Keratinocyte (primary cell): Measurements from ENCODE around the gene RRP36. TPM values are rescaled to one million over a fixed set of nuclear protein-coding genes. Genes with fewer than 3 reads are reported as not detected.

Experiments used
- DNase-seq: peaks from one replicate; pipeline ENCODE4 v3.0.0-alpha.2; 2011; ENCODE audit warnings: low read depth, missing footprints, low spot score
- FAIRE-seq: peaks from 2 replicates; lab custom pipeline; 2011; peaks lifted over from hg19 to GRCh38; lab: Jason Lieb, UNC
- H2AFZ ChIP-seq: 2 replicates; pipeline ENCODE4 v1.6.0; 2012; ENCODE audit warnings: low read length, control low read depth, inconsistent platforms; ENCODE audit not compliant: control insufficient read depth
- H3K27ac ChIP-seq: 2 replicates; pipeline ENCODE4 v1.5.1; 2011; ENCODE audit warnings: low read length; ENCODE audit not compliant: control insufficient read depth, insufficient read depth
- H3K27me3 ChIP-seq: 3 replicates; pipeline ENCODE4 v1.6.0; 2011; ENCODE audit warnings: low read length; ENCODE audit not compliant: control insufficient read depth, insufficient read depth; ENCODE audit errors: extremely low read depth
- H3K36me3 ChIP-seq, 2 experiments: 2 replicates in 1 of 2; 3 replicates in 1 of 2; pipeline ENCODE4 v1.5.1; 2011; ENCODE audit warnings: low read length in 2 of 2, mild to moderate bottlenecking in 1 of 2; ENCODE audit not compliant: control insufficient read depth in 2 of 2, insufficient read depth in 2 of 2; ENCODE audit errors: extremely low read depth in 1 of 2
- H3K4me1 ChIP-seq: 3 replicates; pipeline ENCODE4 v1.5.1; 2011; ENCODE audit warnings: low read length; ENCODE audit not compliant: control insufficient read depth, insufficient read depth; ENCODE audit errors: extremely low read depth
- H3K4me2 ChIP-seq: 3 replicates; pipeline ENCODE4 v1.6.0; 2011; ENCODE audit warnings: low read depth, low read length; ENCODE audit not compliant: control insufficient read depth, insufficient read depth; ENCODE audit errors: extremely low read depth
- H3K4me3 ChIP-seq, 3 experiments: fragments of 200-600 bp in 1 of 3; sonication (generic) in 1 of 3; 2 replicates in 2 of 3; 3 replicates in 1 of 3; pipeline ENCODE4 v1.5.1; 2011 to 2016; ENCODE audit warnings: low read length in 3 of 3, mild to moderate bottlenecking in 3 of 3, control low read depth in 2 of 3, inconsistent platforms in 1 of 3, low read depth in 1 of 3, mixed read lengths in 1 of 3, mixed run types in 1 of 3, moderate library complexity in 1 of 3; ENCODE audit not compliant: control insufficient read depth in 2 of 3, insufficient read depth in 2 of 3; ENCODE audit errors: extremely low read depth in 1 of 3
- H3K79me2 ChIP-seq: 2 replicates; pipeline ENCODE4 v1.6.0; 2012; ENCODE audit warnings: low read length; ENCODE audit not compliant: control insufficient read depth, insufficient read depth
- H3K9ac ChIP-seq: 3 replicates; pipeline ENCODE4 v1.6.0; 2011; ENCODE audit warnings: low read length; ENCODE audit not compliant: control insufficient read depth, insufficient read depth; ENCODE audit errors: extremely low read depth
- H3K9me1 ChIP-seq: 3 replicates; pipeline ENCODE4 v1.6.0; 2011; ENCODE audit warnings: low read length; ENCODE audit not compliant: control insufficient read depth, insufficient read depth; ENCODE audit errors: extremely low read depth
- H3K9me3 ChIP-seq: 2 replicates; pipeline ENCODE4 v1.5.1; 2012; ENCODE audit warnings: low read depth, low read length; ENCODE audit not compliant: control insufficient read depth
- H4K20me1 ChIP-seq: 3 replicates; pipeline ENCODE4 v1.6.0; 2011; ENCODE audit warnings: low read length; ENCODE audit not compliant: control insufficient read depth, insufficient read depth; ENCODE audit errors: extremely low read depth
- EZH2 ChIP-seq: IDR thresholded peaks from one replicate; pipeline ENCODE4 v1.6.1; 2012; ENCODE audit warnings: inconsistent platforms, mild to moderate bottlenecking, low read length, moderate library complexity
- dilution Hi-C: fragments of 300-500 bp; cut with MboI; formaldehyde crosslinking; loops from one replicate; pipeline ENCODE4 v1.7.0; 2020; ENCODE audit warnings: low sequenced_read_pairs; ENCODE audit not compliant: extremely low pct_ligation_motif_present
- polyA plus RNA-seq, 5 experiments: library from polyadenylated mRNA; depleted of rRNA in 3 of 5; stranded (reverse) in 3 of 5; stranded (forward) in 1 of 5; unstranded in 1 of 5; fragments of >200 nt; gene quantifications; 1 replicate in 1 of 5; 2 replicates in 3 of 5; 3 replicates in 1 of 5; pipeline versions ENCODE4 v1.2.1 to v1.2.3, GENCODE V29; 2011 to 2012; ENCODE audit warnings: missing spikeins in 2 of 5, low read depth in 1 of 5, low replicate concordance in 1 of 5
- TF ChIP-seq, protein P1 (sequence below), 3 experiments: IDR thresholded peaks in 1 of 3; conservative IDR thresholded peaks in 1 of 3; optimal IDR thresholded peaks in 1 of 3; 2 replicates in 2 of 3; 3 replicates in 1 of 3; pipeline versions ENCODE3 to v1.5.1; 2011; ENCODE audit warnings: low read length in 3 of 3, mild to moderate bottlenecking in 3 of 3, moderate library complexity in 2 of 3, control low read depth in 1 of 3, inconsistent platforms in 1 of 3; ENCODE audit not compliant: insufficient read depth in 2 of 3; ENCODE audit errors: extremely low read depth in 1 of 3

Gene RRP36
- polyA plus RNA-seq, 1 donor (not counting 4 experiments of a cell fraction or from before 2014, with no cell fraction given): 67.5 TPM

GRCh38 chr6:43077981-43078511 lies 56.6 kb downstream of the RRP36 start:
- Histone ChIP-seq H2AFZ (no peak overlapping the region), H3K4me1 (peaks cover 14% of the 10 kb centered on the region), H3K79me2 (peaks cover 65% of the 10 kb centered on the region), H3K27ac (peak overlapping the region; percentile 83), H3K36me3 (peaks cover 0 to 3% of the 10 kb centered on the region in 2 experiments), H4K20me1 (no peaks in the 10 kb centered on the region), H3K4me3 (peak overlapping the region; percentile 75 to 92 (median 80)), H3K9me1 (no peaks in the 10 kb centered on the region), H3K9ac (peak overlapping the region; percentile 91), H3K4me2 (peak overlapping the region; percentile 89), H3K9me3 (no peaks in the 10 kb centered on the region), H3K27me3 (no peaks in the 10 kb centered on the region)
- DNase-seq: no peak
- FAIRE-seq: no peak
- TF ChIP-seq, protein P1, sequence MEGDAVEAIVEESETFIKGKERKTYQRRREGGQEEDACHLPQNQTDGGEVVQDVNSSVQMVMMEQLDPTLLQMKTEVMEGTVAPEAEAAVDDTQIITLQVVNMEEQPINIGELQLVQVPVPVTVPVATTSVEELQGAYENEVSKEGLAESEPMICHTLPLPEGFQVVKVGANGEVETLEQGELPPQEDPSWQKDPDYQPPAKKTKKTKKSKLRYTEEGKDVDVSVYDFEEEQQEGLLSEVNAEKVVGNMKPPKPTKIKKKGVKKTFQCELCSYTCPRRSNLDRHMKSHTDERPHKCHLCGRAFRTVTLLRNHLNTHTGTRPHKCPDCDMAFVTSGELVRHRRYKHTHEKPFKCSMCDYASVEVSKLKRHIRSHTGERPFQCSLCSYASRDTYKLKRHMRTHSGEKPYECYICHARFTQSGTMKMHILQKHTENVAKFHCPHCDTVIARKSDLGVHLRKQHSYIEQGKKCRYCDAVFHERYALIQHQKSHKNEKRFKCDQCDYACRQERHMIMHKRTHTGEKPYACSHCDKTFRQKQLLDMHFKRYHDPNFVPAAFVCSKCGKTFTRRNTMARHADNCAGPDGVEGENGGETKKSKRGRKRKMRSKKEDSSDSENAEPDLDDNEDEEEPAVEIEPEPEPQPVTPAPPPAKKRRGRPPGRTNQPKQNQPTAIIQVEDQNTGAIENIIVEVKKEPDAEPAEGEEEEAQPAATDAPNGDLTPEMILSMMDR (optimal IDR thresholded peaks at IDR 0.05 in 1 of 3, IDR thresholded peaks at IDR 0.05 in 1 of 3, conservative IDR thresholded peaks at IDR 0.05 in 1 of 3; ENCODE audit: extremely low read depth in 1 of 3, insufficient read depth in 2 of 3, low read length in 3 of 3): no peak
- no peak for TF ChIP-seq EZH2
- dilution Hi-C loops: no loop called here

GRCh38 chr6:43078691-43079090 lies 57.3 kb downstream of the RRP36 start:
- no peaks in the 10 kb centered on the region for H3K9me1 ChIP-seq
- dilution Hi-C loops: no loop called here
- H3K79me2 ChIP-seq: peaks cover 72% of the 10 kb centered on the region
- no peak overlapping the region for H3K9ac ChIP-seq
- peaks cover 0 to 3% of the 10 kb centered on the region in 2 experiments for H3K36me3 ChIP-seq
- DNase-seq: no peak
- no peaks in the 10 kb centered on the region for H3K9me3 ChIP-seq
- TF ChIP-seq, protein P1 (optimal IDR thresholded peaks at IDR 0.05 in 1 of 3, IDR thresholded peaks at IDR 0.05 in 1 of 3, conservative IDR thresholded peaks at IDR 0.05 in 1 of 3; ENCODE audit: extremely low read depth in 1 of 3, insufficient read depth in 2 of 3, low read length in 3 of 3): no peak
- no peak for TF ChIP-seq EZH2
- peaks cover 14% of the 10 kb centered on the region for H3K4me1 ChIP-seq
- no peaks in the 10 kb centered on the region for H4K20me1 ChIP-seq
- H3K4me3 ChIP-seq: no peak overlapping the region
- no peak for FAIRE-seq
- no peaks in the 10 kb centered on the region for H3K27me3 ChIP-seq
- peak overlapping the region; percentile 89 for H3K4me2 ChIP-seq
- H3K27ac ChIP-seq: no peak overlapping the region
- H2AFZ ChIP-seq: no peak overlapping the region

Other genes with a start within 250 kb of the RRP36 start
- 4.2 to 6.5 TPM (median 5.0 TPM) in 3 replicates for gene BICRAL, start 239.6 kb upstream of the RRP36 start, polyA plus RNA-seq
- gene RPL7L1, start 142.0 kb upstream of the RRP36 start, polyA plus RNA-seq: 61.5 to 104 TPM (median 76.8 TPM) in 3 replicates
- gene PTCRA, start 105.6 kb upstream of the RRP36 start, polyA plus RNA-seq: not detected in 3 replicates
- gene CNPY3, start 92.1 kb upstream of the RRP36 start, polyA plus RNA-seq: 15.8 to 30.9 TPM (median 19.7 TPM) in 3 replicates
- gene GNMT, start 60.9 kb upstream of the RRP36 start, polyA plus RNA-seq: 0.08 to 0.10 TPM in 2 of 3 replicates, not detected in the other
- gene PEX6, start 42.4 kb upstream of the RRP36 start, polyA plus RNA-seq: 5.6 to 8.7 TPM (median 7.5 TPM) in 3 replicates
- gene PPP2R5D, start 37.1 kb upstream of the RRP36 start, polyA plus RNA-seq: 44.4 to 59.9 TPM (median 49.6 TPM) in 3 replicates
- gene MEA1, start 7.7 kb upstream of the RRP36 start, polyA plus RNA-seq: 62.4 to 76.1 TPM (median 69.2 TPM) in 3 replicates
- 22.4 to 30.3 TPM (median 24.8 TPM) in 3 replicates for gene KLHDC3, start 7.4 kb upstream of the RRP36 start, polyA plus RNA-seq
- 8.1 to 15.0 TPM (median 10.4 TPM) in 3 replicates for gene CUL7, start 32.2 kb downstream of the RRP36 start, polyA plus RNA-seq
- gene MRPL2, start 37.8 kb downstream of the RRP36 start, polyA plus RNA-seq: 25.6 to 36.0 TPM (median 27.4 TPM) in 3 replicates
- gene KLC4, start 38.0 kb downstream of the RRP36 start, polyA plus RNA-seq: 8.3 to 15.2 TPM (median 8.8 TPM) in 3 replicates
- gene PTK7, start 54.7 kb downstream of the RRP36 start, polyA plus RNA-seq: 58.8 to 88.8 TPM (median 81.0 TPM) in 3 replicates
- gene SRF, start 149.6 kb downstream of the RRP36 start, polyA plus RNA-seq: 26.0 to 39.2 TPM (median 28.5 TPM) in 3 replicates
- 19.0 to 23.0 TPM (median 21.6 TPM) in 3 replicates for gene CUL9, start 160.6 kb downstream of the RRP36 start, polyA plus RNA-seq
- 57.1 to 98.6 TPM (median 73.9 TPM) in 3 replicates for gene DNPH1, start 207.9 kb downstream of the RRP36 start, polyA plus RNA-seq
- not detected in 3 replicates for gene TTBK1, start 221.9 kb downstream of the RRP36 start, polyA plus RNA-seq